GM21717 (cell line): ENCODE data around the gene GOLGA6L7.
"Not testable (repeated sequence)": the region's sequence is repeated elsewhere in the genome, so short reads cannot be mapped to it uniquely, and the experiment has no call there.

Experiments used
- ATAC-seq: cut with Tn5 transposase; IDR thresholded peaks from one replicate; pipeline ENCODE4 v1.9.1; 2021; ENCODE audit warnings: mild to moderate bottlenecking, moderate library complexity; ENCODE audit not compliant: unreplicated experiment

Gene GOLGA6L7, protein sequence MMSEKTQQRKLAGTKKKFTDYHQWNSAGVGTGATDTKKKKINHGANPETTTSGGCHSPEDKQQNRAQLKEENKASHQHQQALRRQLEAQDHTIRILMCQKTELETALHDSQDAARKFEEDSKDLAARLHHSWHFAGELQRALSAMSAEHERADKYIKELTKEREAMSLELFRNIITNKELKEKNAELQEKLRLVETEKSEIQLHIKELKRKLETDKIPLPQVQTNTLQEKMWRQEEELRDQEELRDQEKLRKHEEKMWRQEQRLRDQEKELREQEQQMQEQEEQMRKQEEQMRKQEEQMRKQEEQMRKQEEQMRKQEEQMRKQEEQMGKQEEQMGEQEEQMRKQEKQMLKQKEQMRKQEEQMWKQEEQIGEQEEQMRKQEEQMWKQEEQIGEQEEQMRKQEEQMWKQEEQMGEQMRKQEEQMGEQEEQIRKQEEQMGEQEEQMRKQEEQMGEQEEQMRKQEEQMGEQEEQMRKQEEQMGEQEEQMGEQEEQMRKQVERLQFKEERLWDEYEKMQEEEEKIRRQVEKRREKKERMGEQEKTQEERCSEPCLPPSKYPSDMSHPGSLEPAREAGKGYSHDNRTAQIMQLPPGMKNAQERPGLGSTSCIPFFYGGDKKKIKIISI

DNA sequence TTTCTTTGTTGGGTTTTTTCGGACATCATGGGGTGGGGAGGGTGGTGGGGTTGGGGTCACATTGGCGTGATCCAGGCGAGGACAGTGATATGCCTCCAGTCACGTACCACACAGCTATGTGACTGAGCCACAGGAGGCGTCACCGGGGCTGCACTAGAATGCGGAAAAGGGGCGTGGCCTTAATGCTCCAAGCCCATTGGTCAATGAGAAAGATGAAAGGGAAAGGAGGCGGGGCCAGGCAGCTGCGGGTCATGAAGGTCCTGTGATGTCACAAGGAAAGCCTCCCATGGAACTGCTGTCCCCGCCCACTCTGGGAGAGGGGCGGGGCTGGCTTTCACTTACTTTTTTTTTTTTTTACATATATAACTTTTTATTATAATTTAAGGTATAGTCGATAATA, at the start of gene GOLGA6L7:
Gene GOLGA6L7, minus strand, starts transcription at position 124 of the 400 bp plus-strand sequence. Its CDS starts 95 bp downstream, at position 29.
- not testable (repeated sequence) for ATAC-seq

DNA sequence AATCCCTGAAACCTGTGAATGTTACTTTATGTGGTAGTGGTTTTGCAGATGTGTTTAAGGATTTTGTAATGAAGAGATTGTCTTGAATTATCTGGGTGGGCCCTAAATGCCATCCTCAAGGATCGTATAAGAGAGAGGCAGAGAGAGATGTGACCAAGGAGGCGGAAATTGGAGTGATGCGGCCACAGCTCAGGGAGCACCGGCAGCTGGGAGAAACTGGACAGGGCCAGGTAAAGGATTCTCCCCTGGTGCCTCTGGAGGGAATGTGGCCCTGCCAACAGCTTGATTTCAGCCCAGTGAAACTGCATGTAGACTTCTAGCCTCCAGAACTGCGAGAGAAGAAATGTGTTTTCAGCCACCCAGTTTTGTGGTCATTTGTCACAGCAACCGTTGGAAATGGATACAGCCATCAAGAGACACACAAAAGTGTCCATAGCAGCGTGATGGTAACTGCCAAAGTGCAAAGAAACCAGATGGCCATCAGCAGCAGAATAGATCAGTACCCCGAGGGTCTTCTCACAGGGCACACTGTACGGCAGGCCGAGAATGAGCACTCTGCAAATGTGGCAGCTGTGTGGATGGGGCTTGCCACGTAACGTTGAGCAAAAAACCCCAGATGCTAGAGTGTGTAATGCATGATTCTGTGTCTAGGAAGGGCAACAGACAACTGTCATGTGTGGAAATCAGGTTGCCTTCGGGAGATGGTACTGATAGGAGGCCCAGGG, 49.6 kb upstream of the GOLGA6L7 start:
- ATAC-seq = no peak

DNA sequence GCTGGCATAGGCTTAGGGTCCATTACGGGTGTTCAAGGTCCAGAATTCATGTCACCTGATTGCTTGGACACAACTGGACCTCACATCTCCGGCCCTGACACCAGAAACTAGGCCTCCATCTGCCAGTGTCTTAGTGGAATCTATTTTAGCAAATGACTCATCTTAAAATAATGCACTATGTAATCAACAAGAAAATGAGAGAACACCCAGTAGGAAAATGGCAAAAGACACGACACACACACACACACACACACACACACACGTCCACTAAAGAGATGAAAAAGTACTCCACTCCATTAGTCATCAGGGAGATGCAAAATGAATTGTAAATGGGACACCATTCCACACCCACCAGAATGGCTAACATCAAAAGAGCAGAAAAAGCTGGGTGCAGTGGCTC, 48.5 kb upstream of the GOLGA6L7 start:
- ATAC-seq = no peak

DNA sequence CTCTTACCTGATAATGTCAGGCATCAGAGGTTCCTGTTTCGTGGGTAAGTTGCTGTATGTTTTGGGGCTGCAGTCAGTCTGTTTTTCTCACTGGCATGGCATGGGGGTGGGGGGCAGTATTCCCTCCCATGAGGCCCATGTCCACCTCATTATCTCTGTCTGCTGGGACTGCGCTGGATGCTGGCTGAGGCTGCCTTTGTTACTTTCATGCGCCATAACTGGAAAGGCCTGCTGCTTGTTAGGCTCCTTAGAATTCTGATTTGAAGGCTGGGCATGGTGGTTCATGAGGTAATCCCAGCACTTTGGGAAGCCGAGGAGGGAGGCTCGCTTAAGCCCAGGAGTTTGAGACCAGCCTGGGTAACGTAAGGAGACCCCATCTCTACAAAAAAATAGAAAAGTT, 47.1 kb upstream of the GOLGA6L7 start:
- ATAC-seq = no peak

DNA sequence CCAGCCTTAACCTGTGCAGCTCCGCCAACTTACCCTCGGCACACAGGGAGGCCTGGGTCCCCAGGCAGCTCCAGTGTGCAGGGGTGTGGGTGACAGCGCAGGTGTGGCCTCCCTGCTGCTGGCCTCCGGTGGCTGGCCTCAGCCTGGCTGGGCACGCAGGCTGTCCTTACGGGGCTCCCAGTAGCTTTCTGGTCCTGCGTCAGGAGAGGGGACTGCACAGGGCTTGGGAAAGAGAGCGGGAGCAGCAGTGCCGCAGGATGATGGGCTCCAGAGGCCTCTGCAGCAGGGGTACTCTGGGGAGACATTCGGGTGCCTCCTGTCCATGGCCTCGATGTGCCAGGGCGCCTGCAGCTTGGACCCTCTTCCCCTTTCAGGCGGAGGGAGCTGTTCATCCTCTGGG, 46.7 kb upstream of the GOLGA6L7 start:
- no peak for ATAC-seq

DNA sequence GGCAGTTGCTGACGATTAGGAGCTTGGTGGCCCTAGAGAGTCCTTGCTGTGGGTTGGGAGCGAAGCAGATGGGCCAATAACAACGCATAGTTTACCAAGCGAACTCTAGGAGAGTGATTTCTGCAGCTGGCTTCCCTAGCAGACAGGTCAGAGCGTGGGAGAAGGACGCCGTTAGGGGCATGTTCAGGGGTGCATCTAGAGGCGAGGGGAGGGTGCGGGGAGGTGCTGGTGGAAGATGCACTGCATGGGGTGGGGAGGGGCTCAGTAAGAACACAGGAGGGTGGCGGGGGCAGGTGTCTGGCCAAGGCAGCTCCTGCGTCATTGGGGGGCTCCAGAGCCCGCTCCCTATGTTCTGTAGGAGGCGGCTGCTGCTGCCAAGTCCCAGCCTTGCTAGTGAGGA, 46.2 kb upstream of the GOLGA6L7 start:
- no peak for ATAC-seq

- ATAC-seq = no peak
Measured at GRCh38 chr15:28892789-28893610, 44.6 kb upstream of the GOLGA6L7 start.

- no peak for ATAC-seq
Measured at GRCh38 chr15:28891588-28891987, 43.1 kb upstream of the GOLGA6L7 start.

DNA sequence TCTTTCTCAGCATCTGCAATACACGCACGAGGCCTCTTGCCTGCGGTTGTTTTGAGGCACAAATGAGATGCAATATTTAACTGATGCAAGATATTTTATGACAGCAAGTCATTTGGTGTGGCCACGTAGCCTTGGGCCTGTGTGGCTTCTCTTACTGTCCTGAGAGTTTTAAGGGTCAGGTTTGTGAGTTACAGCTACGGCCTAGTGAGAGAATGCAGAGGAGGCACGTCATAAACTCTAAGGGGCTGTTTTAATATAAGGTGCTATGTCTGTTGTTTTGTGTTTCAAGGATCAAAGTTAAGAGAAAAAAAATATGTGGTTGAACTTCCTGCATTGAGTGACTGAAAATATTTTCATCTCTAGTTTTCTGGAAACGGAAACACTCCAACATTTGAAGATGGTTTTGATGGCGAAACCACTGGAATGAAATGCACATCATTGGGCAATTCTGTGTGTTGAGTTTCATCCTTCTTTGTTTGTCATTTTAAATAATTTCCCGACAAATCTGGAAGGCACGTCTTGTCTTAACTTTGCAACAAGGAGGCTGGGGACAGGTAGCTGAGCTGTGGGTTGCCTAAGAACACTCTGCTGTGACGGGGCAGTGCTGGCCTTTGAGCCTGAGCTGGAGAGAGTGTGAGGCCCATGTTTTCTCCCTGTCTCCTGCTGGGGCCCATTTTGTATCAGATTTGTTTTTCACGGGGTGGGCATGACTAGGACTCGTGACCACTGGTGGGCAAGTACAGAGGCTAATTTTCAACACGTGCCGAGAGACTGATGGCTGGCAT, 42.5 kb upstream of the GOLGA6L7 start:
- ATAC-seq = no peak

DNA sequence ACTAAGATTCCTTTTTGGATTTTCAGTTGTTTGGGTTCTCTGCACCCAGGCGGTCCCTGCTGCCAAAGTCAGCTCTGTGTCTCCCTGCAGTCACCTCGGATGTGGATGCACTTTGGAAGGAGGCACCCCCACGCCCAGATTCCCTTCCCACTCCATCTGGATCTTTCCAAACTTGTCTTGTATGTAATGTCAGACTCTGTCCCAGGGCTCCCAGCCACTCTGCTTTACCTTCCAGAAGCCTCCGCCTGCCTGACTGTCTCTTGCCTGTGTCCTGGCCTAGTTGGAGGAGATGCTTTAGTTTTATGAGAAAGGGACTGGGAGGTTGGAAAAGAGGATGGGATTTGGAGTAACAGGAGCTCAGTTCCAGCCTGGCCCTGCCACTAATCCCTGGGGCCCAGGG, 41.8 kb upstream of the GOLGA6L7 start:
- ATAC-seq = not testable (repeated sequence)

- ATAC-seq = not testable (repeated sequence)
Measured at GRCh38 chr15:28889871-28890270, 41.4 kb upstream of the GOLGA6L7 start.

DNA sequence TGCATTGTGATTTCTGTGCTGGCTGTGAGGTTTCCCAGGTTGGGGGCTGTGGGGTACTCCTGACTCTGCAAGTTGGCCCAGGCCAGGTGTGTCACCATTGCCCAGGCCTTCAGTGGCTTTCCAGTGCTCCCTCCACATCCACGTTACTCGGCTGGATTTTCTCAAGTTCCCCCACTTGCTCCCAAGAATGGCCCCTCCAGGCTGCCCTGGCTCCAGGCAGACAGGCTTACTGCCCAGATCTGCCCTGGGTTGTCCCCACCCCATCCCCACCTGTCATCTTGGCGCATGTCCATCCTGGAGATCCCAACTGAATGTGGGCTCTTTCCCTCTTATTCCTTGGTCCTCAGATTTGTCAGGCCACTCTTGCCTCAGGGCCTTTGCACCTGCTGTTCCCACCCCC, 40.9 kb upstream of the GOLGA6L7 start:
- ATAC-seq = no peak

GRCh38 chr15:28888900-28889299, 40.5 kb upstream of the GOLGA6L7 start:
- ATAC-seq = no peak

DNA sequence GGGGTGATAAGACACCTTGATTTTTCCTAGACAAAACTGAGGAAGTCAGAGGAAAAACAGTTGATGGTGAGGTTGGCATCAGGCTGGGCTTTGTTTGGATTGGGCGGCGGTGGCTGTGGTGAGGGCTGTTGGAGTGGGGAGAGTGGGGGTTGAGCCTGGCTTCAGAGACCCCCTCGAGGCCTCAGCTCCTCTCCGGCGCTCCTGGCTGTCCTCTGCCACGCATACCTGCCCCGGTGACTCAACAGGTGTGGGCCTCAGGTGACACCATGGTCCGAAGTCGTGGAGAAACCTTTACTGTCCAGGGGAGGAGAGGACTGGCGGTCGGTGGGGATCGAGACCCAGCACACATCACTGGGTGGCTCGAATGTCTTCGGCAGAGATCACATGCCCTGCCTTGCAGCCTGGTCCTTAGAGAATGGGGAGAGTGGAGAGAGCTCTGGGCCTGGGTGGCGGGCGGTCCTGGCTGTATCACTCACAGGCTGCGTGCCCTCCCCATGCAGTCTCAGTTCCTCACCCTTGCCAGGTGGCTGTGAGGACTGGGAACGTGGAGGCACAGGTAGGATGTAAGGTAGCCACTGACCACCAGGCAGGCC, 40.0 kb upstream of the GOLGA6L7 start:
- no peak for ATAC-seq

- no peak for ATAC-seq
Measured at GRCh38 chr15:28887339-28888174, 39.1 kb upstream of the GOLGA6L7 start.

GRCh38 chr15:28886431-28887338, 38.2 kb upstream of the GOLGA6L7 start:
- no peak for ATAC-seq

GRCh38 chr15:28885630-28886430, 37.4 kb upstream of the GOLGA6L7 start, which contains the start of gene APBA2:
Gene APBA2, plus strand, starts transcription at chr15:28885974. Its CDS starts 167,911 bp downstream, at chr15:29053885.
- no peak for ATAC-seq
